SK-N-SH (cell line): ENCODE data around the gene COL25A1.

Experiments
- CHD2 ChIP-seq: fragments of 150-350 bp; IDR thresholded peaks from 2 replicates; pipeline ENCODE4 v1.6.1; 2018; ENCODE audit warnings: low read length; ENCODE audit not compliant: partially characterized antibody
- ELF1 ChIP-seq: IDR thresholded peaks from 2 replicates; pipeline ENCODE4 v1.4.0; 2012
- EP300 ChIP-seq, 2 experiments: IDR thresholded peaks; 2 replicates each; pipeline versions ENCODE4 v1.4.0 to v1.6.1; 2012; ENCODE audit warnings: borderline replicate concordance in 1 of 2, low read depth in 1 of 2, low read length in 1 of 2
- GABPA ChIP-seq: IDR thresholded peaks from 2 replicates; pipeline ENCODE4 v1.4.0; 2012; ENCODE audit warnings: low read depth, mild to moderate bottlenecking
- NFIC ChIP-seq: IDR thresholded peaks from 2 replicates; pipeline ENCODE4 v1.4.0; 2012; ENCODE audit warnings: borderline replicate concordance
- POLR2AphosphoS5 ChIP-seq: IDR thresholded peaks from 2 replicates; pipeline ENCODE4 v1.6.1; 2012; ENCODE audit warnings: low read depth, low read length
- REST ChIP-seq: IDR thresholded peaks from 2 replicates; pipeline ENCODE4 v1.6.1; 2012; ENCODE audit warnings: mild to moderate bottlenecking, low read depth, low read length, moderate library complexity
- RXRA ChIP-seq: IDR thresholded peaks from 2 replicates; pipeline ENCODE4 v1.4.0; 2012; ENCODE audit warnings: low read depth, mild to moderate bottlenecking, borderline replicate concordance
- SIN3A ChIP-seq: IDR thresholded peaks from 2 replicates; pipeline ENCODE4 v1.6.1; 2012; ENCODE audit warnings: low read depth, mild to moderate bottlenecking, low read length, moderate library complexity, borderline replicate concordance
- TAF1 ChIP-seq: IDR thresholded peaks from 2 replicates; pipeline ENCODE4 v1.6.1; 2012; ENCODE audit warnings: low read depth, mild to moderate bottlenecking, low read length, moderate library complexity, borderline replicate concordance
- TCF12 ChIP-seq: IDR thresholded peaks from 2 replicates; pipeline ENCODE4 v1.4.0; 2012
- TEAD4 ChIP-seq: IDR thresholded peaks from 2 replicates; pipeline ENCODE4 v1.4.0; 2012; ENCODE audit warnings: mild to moderate bottlenecking, borderline replicate concordance; ENCODE audit not compliant: insufficient read depth
- TF ChIP-seq, protein P1 (sequence below): fragments of 200-600 bp; sonication (generic); IDR thresholded peaks from 2 replicates; pipeline ENCODE4 v1.6.1; 2017; ENCODE audit warnings: antibody characterized with exemption, mild to moderate bottlenecking, moderate library complexity
- TF ChIP-seq, protein P2 (sequence below): IDR thresholded peaks from 2 replicates; pipeline ENCODE4 v1.4.0; 2012; ENCODE audit warnings: low read depth

- TF ChIP-seq, protein P1, sequence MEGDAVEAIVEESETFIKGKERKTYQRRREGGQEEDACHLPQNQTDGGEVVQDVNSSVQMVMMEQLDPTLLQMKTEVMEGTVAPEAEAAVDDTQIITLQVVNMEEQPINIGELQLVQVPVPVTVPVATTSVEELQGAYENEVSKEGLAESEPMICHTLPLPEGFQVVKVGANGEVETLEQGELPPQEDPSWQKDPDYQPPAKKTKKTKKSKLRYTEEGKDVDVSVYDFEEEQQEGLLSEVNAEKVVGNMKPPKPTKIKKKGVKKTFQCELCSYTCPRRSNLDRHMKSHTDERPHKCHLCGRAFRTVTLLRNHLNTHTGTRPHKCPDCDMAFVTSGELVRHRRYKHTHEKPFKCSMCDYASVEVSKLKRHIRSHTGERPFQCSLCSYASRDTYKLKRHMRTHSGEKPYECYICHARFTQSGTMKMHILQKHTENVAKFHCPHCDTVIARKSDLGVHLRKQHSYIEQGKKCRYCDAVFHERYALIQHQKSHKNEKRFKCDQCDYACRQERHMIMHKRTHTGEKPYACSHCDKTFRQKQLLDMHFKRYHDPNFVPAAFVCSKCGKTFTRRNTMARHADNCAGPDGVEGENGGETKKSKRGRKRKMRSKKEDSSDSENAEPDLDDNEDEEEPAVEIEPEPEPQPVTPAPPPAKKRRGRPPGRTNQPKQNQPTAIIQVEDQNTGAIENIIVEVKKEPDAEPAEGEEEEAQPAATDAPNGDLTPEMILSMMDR, result no peak
- no peak for TF ChIP-seq SIN3A
- TF ChIP-seq RXRA, result no peak
- no peak for TF ChIP-seq POLR2AphosphoS5
- no peak for TF ChIP-seq EP300 (IDR thresholded peaks at IDR 0.05; ENCODE audit: borderline replicate concordance in 1 of 2, low read depth in 1 of 2, low read length in 1 of 2)
- TF ChIP-seq CHD2, result no peak
- no peak for TF ChIP-seq TAF1
- no peak for TF ChIP-seq TEAD4
- no peak for TF ChIP-seq ELF1
- TF ChIP-seq GABPA, result no peak
- TF ChIP-seq, protein P2, sequence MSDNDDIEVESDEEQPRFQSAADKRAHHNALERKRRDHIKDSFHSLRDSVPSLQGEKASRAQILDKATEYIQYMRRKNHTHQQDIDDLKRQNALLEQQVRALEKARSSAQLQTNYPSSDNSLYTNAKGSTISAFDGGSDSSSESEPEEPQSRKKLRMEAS, result no peak
- no peak for TF ChIP-seq REST
- no peak for TF ChIP-seq TCF12
- no peak for TF ChIP-seq NFIC
Measured at GRCh38 chr4:108906006-108906405, 396.5 kb downstream of the COL25A1 start.
